ENCODE results near the gene SLC29A3.

Gene SLC29A3

GRCh38 chr10:71396711-71397295 is 77.7 kb downstream of the SLC29A3 start, which contains the start of gene CDH23:
TSS of gene CDH23 (plus strand) at chr10:71396920. CDS start at chr10:71439832, 42,912 bp downstream.
- DNase-seq = no peak
- no peak within 1 kb of the TSS for H3K27ac Mint-ChIP-seq
- peak within 1 kb of the TSS; percentile 74 to 75 for H3K4me3 Mint-ChIP-seq
- peak; percentile 31 for ATAC-seq (replicated peaks)
- H3K36me3 Mint-ChIP-seq (ENCODE audit: insufficient read depth) = no peaks in the 10 kb centered on the region
- peaks cover 58 to 84% of the 10 kb centered on the region in 2 donors for H3K27me3 Mint-ChIP-seq
- H3K4me1 Mint-ChIP-seq (ENCODE audit: low read depth in 2 of 2) = peaks cover 0 to 10% of the 10 kb centered on the region in 2 donors
- no peaks in the 10 kb centered on the region for H3K9me3 Mint-ChIP-seq

- DNase-seq (no peak), ATAC-seq (replicated peaks) (no peak)
- Mint-ChIP-seq H3K9me3 (no peaks in the 10 kb centered on the region), H3K4me1 (ENCODE audit: low read depth in 2 of 2) (peaks cover 0 to 10% of the 10 kb centered on the region in 2 donors), H3K36me3 (ENCODE audit: insufficient read depth) (no peaks in the 10 kb centered on the region), H3K27ac (no peak overlapping the region), H3K27me3 (peaks cover 56 to 78% of the 10 kb centered on the region in 2 donors), H3K4me3 (peak overlapping the region; percentile 44 to 74)
These were observed 78.5 kb downstream of the SLC29A3 start for GRCh38 chr10:71397296-71398212.

- ATAC-seq (replicated peaks) = no peak
- H3K4me1 Mint-ChIP-seq (ENCODE audit: low read depth in 2 of 2) = peaks cover 0 to 12% of the 10 kb centered on the region in 2 donors
- peaks cover 48 to 67% of the 10 kb centered on the region in 2 donors for H3K27me3 Mint-ChIP-seq
- H3K36me3 Mint-ChIP-seq (ENCODE audit: insufficient read depth) = no peaks in the 10 kb centered on the region
- H3K9me3 Mint-ChIP-seq = no peaks in the 10 kb centered on the region
- no peak overlapping the region for H3K27ac Mint-ChIP-seq
- DNase-seq = no peak
- H3K4me3 Mint-ChIP-seq = no peak overlapping the region
These were observed 79.9 kb downstream of the SLC29A3 start for GRCh38 chr10:71398976-71399375.

- H3K27ac Mint-ChIP-seq = no peak overlapping the region
- no peaks in the 10 kb centered on the region for H3K9me3 Mint-ChIP-seq
- no peak for DNase-seq
- peaks cover 0 to 12% of the 10 kb centered on the region in 2 donors for H3K4me1 Mint-ChIP-seq (ENCODE audit: low read depth in 2 of 2)
- H3K36me3 Mint-ChIP-seq (ENCODE audit: insufficient read depth) = no peaks in the 10 kb centered on the region
- no peak for ATAC-seq (replicated peaks)
- H3K4me3 Mint-ChIP-seq = no peak overlapping the region
- peaks cover 48 to 65% of the 10 kb centered on the region in 2 donors for H3K27me3 Mint-ChIP-seq
These were observed 80.9 kb downstream of the SLC29A3 start for GRCh38 chr10:71399946-71400345.

- ATAC-seq (replicated peaks) = no peak
- Mint-ChIP-seq H3K36me3 (ENCODE audit: insufficient read depth) (no peaks in the 10 kb centered on the region), H3K4me1 (ENCODE audit: low read depth in 2 of 2) (peaks cover 0 to 10% of the 10 kb centered on the region in 2 donors), H3K9me3 (no peaks in the 10 kb centered on the region), H3K27me3 (peaks cover 37 to 59% of the 10 kb centered on the region in 2 donors), H3K27ac (no peak overlapping the region), H3K4me3 (no peak overlapping the region)
- DNase-seq = no peak
These were observed 82.0 kb downstream of the SLC29A3 start for GRCh38 chr10:71401056-71401455.

GRCh38 chr10:71402005-71402404 is 82.9 kb downstream of the SLC29A3 start:
- Mint-ChIP-seq H3K27me3 (peaks cover 35 to 63% of the 10 kb centered on the region in 2 donors), H3K27ac (no peak overlapping the region), H3K9me3 (no peaks in the 10 kb centered on the region), H3K4me1 (ENCODE audit: low read depth in 2 of 2) (peaks cover 0 to 9% of the 10 kb centered on the region in 2 donors), H3K4me3 (no peak overlapping the region), H3K36me3 (ENCODE audit: insufficient read depth) (no peaks in the 10 kb centered on the region)
- DNase-seq = no peak
- ATAC-seq (replicated peaks) = no peak

GRCh38 chr10:71404503-71405295 is 85.6 kb downstream of the SLC29A3 start:
- Mint-ChIP-seq H3K4me3 (no peak overlapping the region), H3K27me3 (peaks cover 13 to 52% of the 10 kb centered on the region in 2 donors), H3K4me1 (ENCODE audit: low read depth in 2 of 2) (peaks cover 0 to 2% of the 10 kb centered on the region in 2 donors), H3K36me3 (ENCODE audit: insufficient read depth) (no peaks in the 10 kb centered on the region), H3K9me3 (no peaks in the 10 kb centered on the region), H3K27ac (no peak overlapping the region)
- DNase-seq (no peak), ATAC-seq (replicated peaks) (no peak)

GRCh38 chr10:71406878-71407277 is 87.8 kb downstream of the SLC29A3 start:
- H3K27me3 Mint-ChIP-seq = peaks cover 6 to 33% of the 10 kb centered on the region in 2 donors
- peaks cover 0 to 2% of the 10 kb centered on the region in 2 donors for H3K9me3 Mint-ChIP-seq
- H3K4me3 Mint-ChIP-seq = no peak overlapping the region
- no peaks in the 10 kb centered on the region for H3K36me3 Mint-ChIP-seq (ENCODE audit: insufficient read depth)
- DNase-seq = no peak
- H3K4me1 Mint-ChIP-seq (ENCODE audit: low read depth in 2 of 2) = peaks cover 0 to 2% of the 10 kb centered on the region in 2 donors
- ATAC-seq (replicated peaks) = no peak
- no peak overlapping the region for H3K27ac Mint-ChIP-seq

GRCh38 chr10:71408436-71409225 is 89.6 kb downstream of the SLC29A3 start:
- no peak for DNase-seq
- ATAC-seq (replicated peaks) = no peak
- peaks cover 6 to 33% of the 10 kb centered on the region in 2 donors for H3K27me3 Mint-ChIP-seq
- H3K4me3 Mint-ChIP-seq = no peak overlapping the region
- no peaks in the 10 kb centered on the region for H3K36me3 Mint-ChIP-seq (ENCODE audit: insufficient read depth)
- no peak overlapping the region for H3K27ac Mint-ChIP-seq
- peaks cover 0 to 2% of the 10 kb centered on the region in 2 donors for H3K9me3 Mint-ChIP-seq
- no peaks in the 10 kb centered on the region for H3K4me1 Mint-ChIP-seq (ENCODE audit: low read depth in 2 of 2)

DNA sequence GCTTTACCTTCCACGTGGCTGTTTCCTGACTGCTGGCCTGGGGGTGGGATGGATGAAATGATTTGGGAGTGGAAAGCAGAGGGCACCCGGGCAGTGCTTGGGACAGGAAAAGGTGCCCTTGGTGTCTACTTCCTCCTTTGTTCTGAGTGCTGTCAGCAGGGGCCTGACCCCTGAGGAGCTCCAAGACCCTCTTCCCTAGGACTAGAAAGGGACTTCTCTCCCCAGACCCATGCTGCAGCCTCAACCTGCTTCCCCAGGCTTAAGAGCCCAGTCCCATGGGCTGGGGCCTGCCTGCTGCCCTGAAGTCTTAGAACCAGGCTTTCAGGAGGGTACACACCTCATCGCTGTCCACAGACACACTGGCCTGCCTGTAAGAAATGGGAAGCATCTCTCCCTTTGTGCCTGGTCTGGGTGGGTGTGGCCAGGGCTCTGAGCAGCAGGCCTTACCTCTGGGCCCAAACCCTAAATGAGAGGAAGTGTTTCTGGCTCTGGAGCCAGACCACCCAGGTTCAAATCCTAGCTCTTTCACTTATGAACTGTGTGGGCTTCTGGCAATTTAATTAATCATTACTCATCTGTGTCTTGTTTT is 90.6 kb downstream of the SLC29A3 start:
- ATAC-seq (replicated peaks) = no peak
- no peaks in the 10 kb centered on the region for H3K36me3 Mint-ChIP-seq (ENCODE audit: insufficient read depth)
- no peak overlapping the region for H3K4me3 Mint-ChIP-seq
- no peaks in the 10 kb centered on the region for H3K4me1 Mint-ChIP-seq (ENCODE audit: low read depth in 2 of 2)
- no peak for DNase-seq
- H3K9me3 Mint-ChIP-seq = peaks cover 0 to 2% of the 10 kb centered on the region in 2 donors
- H3K27ac Mint-ChIP-seq = no peak overlapping the region
- peaks cover 0 to 29% of the 10 kb centered on the region in 2 donors for H3K27me3 Mint-ChIP-seq

All from effector memory CD8-positive, alpha-beta T cell (primary cell).